Measurements from ENCODE around the gene QKI.
A peak's percentile ranks its signal among the peaks of the same experiment; 100 is the strongest.
"Not testable (repeated sequence)": the region's sequence is repeated elsewhere in the genome, so short reads cannot be mapped to it uniquely, and the experiment has no call there.

QKI gene
- total RNA-seq: 61.1 to 91.5 (median 70.7) reads per million in 4 experiments

DNA sequence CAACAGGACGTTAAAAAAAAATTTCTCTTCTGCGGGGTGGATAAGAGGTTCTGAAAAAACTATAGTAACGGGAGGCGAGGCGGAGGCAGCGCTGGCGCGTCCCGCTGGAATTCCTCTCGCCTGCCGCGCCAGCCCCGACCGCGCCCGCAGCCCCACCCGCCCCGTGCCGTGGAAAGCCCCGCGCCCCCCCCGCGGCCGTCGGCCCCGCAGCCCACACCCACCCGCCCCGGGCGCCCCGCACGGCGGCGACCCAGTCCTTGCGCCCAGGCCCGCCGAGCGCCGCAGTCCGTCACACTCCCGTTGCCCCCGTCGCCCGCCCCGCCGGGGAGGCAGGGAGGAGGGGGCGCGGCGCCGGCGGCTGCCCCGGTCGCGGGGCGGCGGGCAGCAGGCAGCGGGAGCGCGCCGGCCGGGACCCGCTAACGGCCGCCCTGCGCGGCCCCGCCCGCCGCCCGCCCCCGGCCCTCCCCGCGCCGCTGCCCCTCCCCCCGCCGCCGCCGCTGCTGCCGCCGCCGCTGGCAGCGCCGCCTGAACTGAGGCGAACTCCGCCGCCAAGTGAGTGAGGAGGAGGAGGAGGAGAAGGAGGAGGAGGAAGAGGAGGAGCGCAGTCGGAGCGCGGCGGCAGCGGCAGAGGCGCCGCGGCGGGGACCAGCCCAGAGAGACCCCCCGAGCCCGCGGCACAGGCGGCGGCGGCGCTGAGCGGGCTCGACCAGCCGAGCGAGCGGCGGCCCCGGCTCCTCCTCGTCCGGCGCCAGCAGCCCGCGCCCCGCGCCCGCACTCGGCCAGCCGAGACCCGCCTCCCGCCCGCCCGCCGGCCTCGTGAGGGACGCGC lies at the start of gene QKI:
Gene QKI, plus strand, starts transcription at position 602 of the 829 bp plus-strand sequence. CDS start 476 bp downstream, outside the sequence.
- DNase-seq: peak; percentile 68

- no peak for DNase-seq
Measured at GRCh38 chr6:163366288-163366687, 48.2 kb upstream of the QKI start.

DNA sequence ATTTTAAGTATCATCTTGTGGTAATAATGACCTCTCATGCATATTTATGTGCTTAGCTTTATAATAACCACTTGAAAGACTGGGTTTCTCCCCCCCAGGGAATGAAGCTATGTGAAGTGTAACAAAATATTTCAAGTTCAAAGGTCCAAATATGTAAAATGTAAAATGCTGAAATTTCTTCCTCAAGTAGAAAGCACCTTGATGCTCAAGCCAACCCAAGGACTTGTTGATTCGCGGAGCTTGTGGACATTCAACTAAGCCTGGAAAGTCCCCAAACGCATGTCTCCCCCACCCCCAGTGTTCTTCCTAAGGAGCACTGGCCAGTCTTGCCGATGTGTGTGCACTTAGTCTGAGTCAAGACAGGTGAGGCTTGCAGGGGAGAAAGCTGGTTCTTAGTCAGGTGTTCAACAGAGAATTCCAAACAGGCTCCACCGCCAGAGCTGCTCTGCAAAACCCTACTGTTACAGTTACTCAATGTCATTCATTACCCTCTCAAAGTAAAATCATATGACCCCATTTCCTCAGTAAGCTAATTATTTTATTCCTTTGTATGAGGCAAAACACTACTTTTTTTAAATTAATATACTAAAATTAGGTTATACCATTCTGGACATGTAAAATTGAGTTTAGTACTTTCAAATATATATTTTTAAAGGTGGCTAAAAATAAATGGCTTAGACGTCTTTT lies 46.9 kb upstream of the QKI start:
- DNase-seq: no peak

DNA sequence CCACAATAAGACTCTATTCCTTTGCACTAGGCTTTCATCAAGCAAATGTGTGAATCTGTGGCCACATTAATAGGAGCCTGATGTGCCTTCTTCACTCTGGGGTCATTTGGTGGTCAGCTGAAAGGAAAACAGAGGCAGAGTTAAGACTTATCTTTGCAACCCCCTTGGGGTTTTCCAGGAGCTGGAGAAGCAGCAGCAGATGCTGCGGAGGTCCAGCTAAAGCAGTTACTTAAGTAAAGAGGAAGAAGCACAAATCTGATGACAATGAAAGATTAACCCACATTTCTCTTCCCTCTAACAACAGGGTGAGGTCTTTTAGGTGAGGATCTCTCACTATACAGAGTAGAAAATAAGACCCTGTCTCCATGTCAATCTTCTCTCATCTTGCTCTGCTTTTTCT lies 45.4 kb upstream of the QKI start:
- no peak for DNase-seq

- no peak for DNase-seq
Measured at GRCh38 chr6:163369628-163370365, 44.7 kb upstream of the QKI start.

DNA sequence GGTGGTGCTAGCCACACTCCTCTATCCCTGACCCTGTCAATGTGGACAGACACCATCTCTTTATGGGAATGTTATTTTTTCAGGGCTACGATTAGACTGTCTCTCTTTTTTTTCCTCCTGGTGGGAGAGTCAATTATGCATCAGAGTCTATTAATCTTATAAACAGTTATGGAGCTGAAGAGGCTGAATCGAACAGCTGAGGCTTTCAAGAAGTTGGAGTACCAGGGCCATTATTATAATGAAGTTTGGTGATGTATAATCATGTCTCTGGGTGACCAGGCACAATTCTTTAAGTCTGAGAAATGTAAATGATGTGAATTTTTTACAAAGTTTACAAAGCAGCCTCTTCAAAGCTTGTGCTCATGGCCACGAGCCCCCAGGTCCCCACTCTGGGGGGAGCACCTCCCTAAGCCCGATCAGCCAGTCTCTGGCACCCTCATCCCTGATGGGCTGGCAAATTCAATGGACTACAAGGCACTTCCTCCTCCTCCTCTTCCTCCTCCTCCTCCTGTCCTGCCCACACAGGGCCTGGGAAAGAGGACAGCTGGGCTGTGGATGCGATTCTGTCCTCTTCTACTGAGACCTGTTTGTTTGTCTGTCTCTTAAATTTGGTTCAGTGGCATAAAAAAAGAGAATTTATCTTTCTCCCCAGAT lies 43.9 kb upstream of the QKI start:
- no peak for DNase-seq

- DNase-seq: no peak
Measured at GRCh38 chr6:163371129-163371528, 43.4 kb upstream of the QKI start.

DNA sequence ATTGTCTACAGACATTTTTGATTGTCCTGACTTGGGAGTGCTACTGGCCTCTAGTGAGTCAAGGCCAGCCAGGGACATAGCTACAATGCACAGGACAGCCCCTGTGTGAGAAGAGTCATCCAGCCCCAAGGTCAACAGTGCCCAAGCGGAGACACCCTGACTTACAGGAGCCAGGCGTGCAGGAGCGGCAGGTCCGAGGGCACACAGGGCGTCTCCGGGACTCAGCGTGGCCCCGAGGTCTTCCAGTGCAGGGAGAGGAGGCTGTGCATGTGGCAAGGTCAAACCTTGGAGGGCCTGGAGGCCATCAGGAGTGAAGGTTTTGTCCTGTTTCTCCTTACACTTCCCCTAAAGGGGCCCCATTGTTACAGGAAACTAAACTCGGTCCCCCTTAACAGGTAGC lies 41.3 kb upstream of the QKI start:
- DNase-seq: no peak

DNA sequence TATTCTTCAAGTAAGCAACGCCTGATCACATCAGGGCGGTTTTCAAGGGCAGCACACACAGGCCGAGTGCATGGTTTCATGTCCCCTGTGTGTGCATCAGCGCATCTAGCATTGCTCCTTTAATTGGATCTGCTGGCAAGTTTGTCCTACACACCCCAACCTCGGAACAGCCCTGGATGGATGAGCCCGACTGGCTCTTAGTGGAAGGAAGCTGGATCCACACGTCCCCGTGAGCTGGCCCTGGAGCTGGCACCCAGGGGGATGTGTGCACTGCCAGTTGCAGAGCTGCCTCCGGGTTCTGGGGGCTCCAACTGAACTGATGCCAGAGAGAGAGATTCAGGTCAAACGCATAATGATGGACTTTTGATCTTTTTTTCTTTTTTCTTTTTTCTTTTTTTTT lies 39.2 kb upstream of the QKI start:
- no peak for DNase-seq

GRCh38 chr6:163376187-163376586 lies 38.3 kb upstream of the QKI start:
- no peak for DNase-seq

DNA sequence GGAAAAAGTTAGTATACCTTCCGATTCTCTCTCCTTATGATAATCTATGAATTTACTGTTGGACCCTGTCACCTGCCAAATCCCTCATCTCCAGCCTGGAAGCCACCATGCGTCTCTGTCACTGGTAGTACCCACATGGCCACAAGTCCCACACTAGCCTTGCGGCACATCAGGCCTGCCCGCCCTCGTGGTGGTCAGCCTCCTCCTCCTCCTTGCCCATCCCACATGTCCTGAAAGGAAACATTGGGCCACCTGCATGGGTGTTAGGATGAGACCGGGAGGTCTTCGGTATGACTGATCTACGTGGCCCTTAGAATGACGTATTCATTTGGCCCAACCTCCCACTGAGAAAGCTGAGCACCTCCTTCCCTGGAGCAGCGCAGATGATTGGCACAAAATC lies 37.0 kb upstream of the QKI start:
- DNase-seq: no peak

- DNase-seq: no peak
Measured at GRCh38 chr6:163380216-163380615, 34.3 kb upstream of the QKI start.

GRCh38 chr6:163381118-163381756 lies 33.3 kb upstream of the QKI start:
- no peak for DNase-seq

DNA sequence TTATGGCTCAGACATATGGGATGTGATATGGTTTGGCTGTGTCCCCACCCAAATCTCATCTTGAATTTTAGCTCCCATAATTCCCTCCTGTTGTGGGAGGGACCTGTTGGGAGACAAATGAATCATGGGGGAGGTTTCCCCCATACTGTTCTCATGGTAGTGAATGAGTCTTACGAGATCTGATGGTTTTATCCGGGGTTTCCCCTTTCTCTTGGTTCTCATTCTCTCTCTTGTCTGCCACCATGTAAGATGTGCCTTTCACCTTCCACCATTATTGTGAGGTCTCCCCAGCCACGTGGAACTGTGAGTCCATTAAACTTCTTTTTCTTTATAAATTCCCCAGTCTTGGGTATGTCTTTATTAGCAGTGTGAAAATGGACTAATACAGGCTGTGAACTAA lies 31.1 kb upstream of the QKI start:
- not testable (repeated sequence) for DNase-seq

DNA sequence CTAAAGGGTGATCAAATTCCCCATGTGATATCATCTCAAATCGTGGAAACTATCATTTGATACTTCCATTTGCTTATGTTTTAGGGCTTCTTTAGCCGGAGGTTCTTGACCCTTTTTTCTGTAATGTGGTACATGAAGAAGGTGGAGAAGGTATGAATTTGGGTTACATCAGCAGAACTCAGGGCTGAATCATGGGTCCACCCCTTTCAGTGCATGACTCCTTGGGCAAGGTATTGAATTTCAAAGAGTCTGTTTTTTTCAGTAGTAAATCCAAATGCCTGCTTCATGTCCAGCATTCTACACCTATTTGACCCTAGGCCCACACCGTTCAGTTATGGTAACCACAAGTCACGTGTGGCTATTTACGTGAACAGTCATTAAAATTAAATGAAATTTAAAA lies 30.6 kb upstream of the QKI start:
- DNase-seq: no peak

DNA sequence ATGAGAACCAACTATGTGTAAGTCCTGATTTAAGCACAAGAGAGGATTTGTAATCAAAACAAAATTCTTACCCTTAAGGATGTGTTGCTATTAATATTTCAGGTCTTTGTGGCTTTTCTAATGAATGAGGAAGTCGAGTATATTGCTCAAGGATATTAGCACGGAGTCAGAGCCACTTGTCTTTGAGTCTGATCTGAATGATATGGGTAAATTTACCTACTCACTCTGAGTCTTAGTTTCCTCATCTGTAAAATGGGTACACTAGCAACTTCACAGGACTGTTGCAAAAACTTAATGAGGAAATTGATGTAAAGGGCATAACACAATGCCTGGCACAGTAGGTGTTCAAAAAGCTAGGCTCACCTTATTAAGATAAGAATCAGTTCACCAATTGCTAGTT lies 30.0 kb upstream of the QKI start:
- no peak for DNase-seq

DNA sequence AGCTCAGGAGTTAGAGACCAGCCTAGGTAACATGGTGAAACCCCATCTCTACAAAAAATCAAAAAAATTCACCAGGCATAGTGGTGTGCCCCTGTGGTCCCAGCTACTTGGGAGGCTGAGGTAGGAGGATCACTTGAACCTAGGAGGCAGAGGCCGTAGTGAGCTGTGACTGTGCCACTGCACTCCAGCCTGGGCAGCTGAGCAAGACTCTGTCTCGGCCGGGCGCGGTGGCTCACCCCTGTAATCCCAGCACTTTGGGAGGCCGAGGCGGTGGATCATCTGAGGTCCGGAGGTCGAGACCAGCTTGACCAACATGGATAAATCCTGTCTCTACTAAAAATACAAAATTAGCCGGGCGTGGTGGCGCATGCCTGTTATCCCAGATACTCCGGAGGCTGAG lies 29.0 kb upstream of the QKI start:
- not testable (repeated sequence) for DNase-seq

- DNase-seq: no peak
Measured at GRCh38 chr6:163386329-163386908, 28.1 kb upstream of the QKI start.

- no peak for DNase-seq
Measured at GRCh38 chr6:163387317-163387716, 27.2 kb upstream of the QKI start.

GRCh38 chr6:163389354-163389753 lies 25.2 kb upstream of the QKI start:
- no peak for DNase-seq

DNA sequence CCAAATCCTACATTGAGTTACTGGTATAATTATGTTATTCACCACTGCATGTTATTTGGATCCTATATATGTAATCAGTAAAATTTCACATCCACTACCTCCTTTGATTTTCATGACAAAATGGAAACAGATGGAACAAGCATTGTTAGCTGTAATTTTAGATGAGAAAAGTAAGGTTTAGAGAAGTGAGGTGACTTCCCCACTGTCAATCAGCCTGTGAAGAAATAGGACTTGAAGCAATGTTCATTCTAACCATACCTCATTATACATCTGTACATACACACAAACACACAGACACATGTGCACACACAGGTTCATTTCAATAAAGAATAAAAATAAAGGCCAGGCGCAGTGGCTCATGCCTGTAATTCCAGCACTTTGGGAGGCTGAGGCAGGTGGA lies 23.7 kb upstream of the QKI start:
- DNase-seq: no peak

GRCh38 chr6:163391985-163392384 lies 22.5 kb upstream of the QKI start:
- no peak for DNase-seq
